ENCODE measurements around the gene SHCBP1L.

Gene SHCBP1L

DNA sequence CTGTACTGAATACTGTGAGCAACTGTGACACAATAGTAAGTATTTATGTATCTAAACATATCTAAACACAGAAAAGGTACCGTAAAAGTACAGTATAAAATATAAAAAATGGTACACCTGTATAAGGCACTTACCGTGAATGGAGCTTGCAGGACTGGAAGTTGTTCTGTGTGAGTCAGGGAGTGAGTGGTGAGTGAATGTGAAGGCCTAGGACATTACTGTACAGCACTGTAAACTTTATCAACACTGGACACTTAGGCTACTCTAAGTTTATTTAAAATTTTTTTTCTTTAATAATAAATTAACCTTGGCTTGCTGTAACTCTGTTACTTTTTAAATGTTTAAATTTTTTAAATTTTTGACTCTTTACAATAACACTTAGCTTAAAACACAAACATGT, 24.5 kb upstream of the SHCBP1L start:
- H3K9ac ChIP-seq (ENCODE audit: low read length): no peak overlapping the region
- H3K4me1 ChIP-seq (ENCODE audit: control insufficient read depth, insufficient read depth, low read length): no peaks in the 10 kb centered on the region
- no peak overlapping the region for H3K4me3 ChIP-seq (ENCODE audit: low read length)
- H3K27me3 ChIP-seq (ENCODE audit: control insufficient read depth, insufficient read depth, low read length): no peaks in the 10 kb centered on the region
- no peak overlapping the region for H3K27ac ChIP-seq (ENCODE audit: low read depth, low read length)
- no peaks in the 10 kb centered on the region for H3K36me3 ChIP-seq (ENCODE audit: control insufficient read depth, insufficient read depth, low read length)

DNA sequence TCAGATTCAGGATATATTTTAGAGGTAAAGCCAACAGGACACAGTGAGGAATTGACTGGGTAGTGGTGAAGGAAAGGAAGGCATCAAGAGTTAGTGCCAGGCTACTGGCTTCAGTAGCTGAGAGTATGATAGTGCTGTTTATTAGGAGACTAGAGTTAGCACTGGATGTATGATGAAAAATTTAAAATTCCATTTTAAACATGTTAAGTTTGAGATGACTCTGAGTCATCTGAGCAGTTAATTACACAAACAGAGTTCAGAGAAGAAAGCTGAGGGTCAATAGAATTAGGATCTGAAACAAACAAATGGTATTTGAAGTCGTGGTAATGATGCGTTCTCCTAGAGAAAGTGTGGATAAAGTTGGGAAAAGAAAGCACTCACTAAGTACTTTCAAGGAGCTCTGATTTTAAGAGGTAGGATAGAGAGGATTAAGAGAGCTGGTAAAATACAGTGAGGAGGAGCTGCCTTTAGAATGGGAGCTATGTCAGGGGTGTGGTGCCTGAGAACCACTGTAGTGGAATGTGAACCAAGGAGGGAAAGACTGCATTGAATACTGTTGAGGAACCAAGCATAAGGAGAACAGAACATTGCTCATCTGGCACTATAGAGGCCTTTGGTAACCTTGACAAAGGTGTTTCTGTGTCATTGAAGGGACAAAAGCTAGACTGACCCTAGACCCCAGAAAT, 21.7 kb upstream of the SHCBP1L start:
- Histone ChIP-seq H3K4me1 (ENCODE audit: control insufficient read depth, insufficient read depth, low read length) (no peaks in the 10 kb centered on the region), H3K27ac (ENCODE audit: low read depth, low read length) (no peak overlapping the region), H3K9ac (ENCODE audit: low read length) (no peak overlapping the region), H3K4me3 (ENCODE audit: low read length) (no peak overlapping the region), H3K27me3 (ENCODE audit: control insufficient read depth, insufficient read depth, low read length) (no peaks in the 10 kb centered on the region), H3K36me3 (ENCODE audit: control insufficient read depth, insufficient read depth, low read length) (no peaks in the 10 kb centered on the region)

DNA sequence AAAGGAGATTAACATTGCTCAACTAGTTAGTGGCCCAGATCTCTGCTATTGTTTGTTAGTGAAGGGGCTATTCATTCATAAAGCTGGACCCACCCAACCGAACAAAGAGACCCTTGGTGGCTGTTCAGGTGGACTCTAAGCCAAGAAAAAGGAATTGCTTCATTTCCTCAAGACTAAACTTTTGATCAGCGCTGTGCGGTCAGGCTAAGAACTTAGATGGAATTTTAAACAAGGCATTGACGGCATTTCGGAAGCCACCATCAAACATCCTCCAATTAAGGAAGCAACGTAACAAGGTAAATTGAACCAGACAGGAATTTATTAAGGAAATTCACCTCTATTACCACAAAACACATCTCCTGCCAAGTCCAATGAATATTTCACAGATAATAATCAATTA, 19.9 kb upstream of the SHCBP1L start:
- H3K27ac ChIP-seq (ENCODE audit: low read depth, low read length): no peak overlapping the region
- H3K9ac ChIP-seq (ENCODE audit: low read length): no peak overlapping the region
- H3K36me3 ChIP-seq (ENCODE audit: control insufficient read depth, insufficient read depth, low read length): no peaks in the 10 kb centered on the region
- H3K4me1 ChIP-seq (ENCODE audit: control insufficient read depth, insufficient read depth, low read length): no peaks in the 10 kb centered on the region
- no peak overlapping the region for H3K4me3 ChIP-seq (ENCODE audit: low read length)
- no peaks in the 10 kb centered on the region for H3K27me3 ChIP-seq (ENCODE audit: control insufficient read depth, insufficient read depth, low read length)

DNA sequence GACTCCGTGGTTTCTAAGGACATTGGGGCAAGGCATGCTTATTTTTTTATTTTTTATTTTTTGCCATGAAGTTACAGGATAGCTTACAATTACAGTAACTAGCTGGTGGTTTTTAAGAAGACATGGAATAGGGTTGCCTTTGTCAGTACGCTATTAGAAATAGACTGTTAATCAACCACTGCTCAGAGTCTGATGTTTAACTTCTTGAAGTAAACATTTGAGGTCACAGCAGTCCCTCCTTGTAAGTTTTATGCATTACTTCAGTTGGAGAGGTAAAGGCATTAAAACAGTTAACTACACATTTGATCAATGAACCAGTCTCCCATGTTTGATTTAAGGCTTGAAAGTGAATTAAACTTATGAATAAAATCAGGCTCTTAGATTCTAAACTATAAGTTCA, 19.3 kb upstream of the SHCBP1L start:
- Histone ChIP-seq H3K36me3 (ENCODE audit: control insufficient read depth, insufficient read depth, low read length) (no peaks in the 10 kb centered on the region), H3K27ac (ENCODE audit: low read depth, low read length) (no peak overlapping the region), H3K27me3 (ENCODE audit: control insufficient read depth, insufficient read depth, low read length) (no peaks in the 10 kb centered on the region), H3K4me1 (ENCODE audit: control insufficient read depth, insufficient read depth, low read length) (no peaks in the 10 kb centered on the region), H3K9ac (ENCODE audit: low read length) (no peak overlapping the region), H3K4me3 (ENCODE audit: low read length) (no peak overlapping the region)

DNA sequence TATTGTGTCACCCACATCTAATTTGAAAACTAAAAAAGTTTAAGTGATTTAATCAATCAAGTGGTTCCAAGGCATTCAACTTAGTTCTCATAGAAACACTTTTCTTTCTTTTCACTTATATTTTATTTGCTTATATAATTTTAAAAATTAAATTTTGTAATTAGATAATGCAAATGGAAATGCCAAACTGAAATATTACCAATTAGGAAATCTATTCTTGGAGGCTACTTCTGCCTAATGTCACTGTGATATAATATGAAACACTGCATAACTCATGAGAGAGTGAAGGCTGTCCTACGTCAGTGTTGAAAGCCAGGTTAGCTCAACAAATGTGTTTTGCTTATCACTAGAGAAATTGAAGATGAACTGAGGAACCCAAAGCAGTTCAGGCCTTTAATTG, 18.3 kb upstream of the SHCBP1L start:
- H3K4me1 ChIP-seq (ENCODE audit: control insufficient read depth, insufficient read depth, low read length): no peaks in the 10 kb centered on the region
- no peak overlapping the region for H3K9ac ChIP-seq (ENCODE audit: low read length)
- H3K27me3 ChIP-seq (ENCODE audit: control insufficient read depth, insufficient read depth, low read length): no peaks in the 10 kb centered on the region
- H3K4me3 ChIP-seq (ENCODE audit: low read length): no peak overlapping the region
- no peaks in the 10 kb centered on the region for H3K36me3 ChIP-seq (ENCODE audit: control insufficient read depth, insufficient read depth, low read length)
- no peak overlapping the region for H3K27ac ChIP-seq (ENCODE audit: low read depth, low read length)

DNA sequence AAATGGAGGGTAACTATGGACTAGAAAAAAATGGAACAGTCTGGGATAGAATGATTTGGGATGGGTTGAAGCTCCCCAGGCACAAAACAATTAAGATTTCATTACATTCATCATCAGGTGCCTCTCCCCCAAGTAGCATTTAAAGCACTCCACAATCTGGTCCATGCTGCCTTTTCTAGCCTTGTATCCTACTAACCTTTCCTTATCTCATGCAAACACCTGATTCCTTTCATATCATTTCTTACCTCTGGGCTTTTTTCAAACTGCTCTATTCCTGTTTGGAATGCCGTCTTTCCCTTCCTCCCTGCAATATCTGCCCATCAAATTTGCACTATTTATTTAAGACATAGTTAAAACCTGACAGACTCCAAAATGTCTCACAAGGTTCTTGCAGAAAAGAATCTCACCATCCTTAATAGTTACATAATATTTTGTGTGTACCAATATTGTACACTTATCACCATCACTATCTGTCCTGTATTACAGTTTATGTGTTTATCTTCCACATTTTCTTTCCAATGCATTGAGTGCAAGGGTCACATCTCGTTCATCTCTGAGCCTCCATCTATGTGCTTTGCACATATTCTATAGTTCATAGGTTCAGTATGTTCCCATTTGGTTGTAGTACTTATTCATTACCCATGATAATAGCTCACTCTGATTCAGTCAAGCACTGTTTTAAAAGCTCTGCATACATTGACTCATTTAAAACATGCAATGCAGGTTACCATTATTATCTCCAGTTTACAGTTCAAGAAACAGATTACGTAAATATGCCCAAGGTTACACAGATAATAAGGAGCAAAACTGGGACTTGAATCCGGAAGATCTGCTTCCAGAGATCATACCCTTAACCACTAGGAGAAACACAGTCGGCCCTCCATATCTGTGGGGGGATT, 16.1 kb upstream of the SHCBP1L start:
- H3K27ac ChIP-seq (ENCODE audit: low read depth, low read length): no peak overlapping the region
- H3K27me3 ChIP-seq (ENCODE audit: control insufficient read depth, insufficient read depth, low read length): no peaks in the 10 kb centered on the region
- no peak overlapping the region for H3K9ac ChIP-seq (ENCODE audit: low read length)
- no peaks in the 10 kb centered on the region for H3K4me1 ChIP-seq (ENCODE audit: control insufficient read depth, insufficient read depth, low read length)
- H3K36me3 ChIP-seq (ENCODE audit: control insufficient read depth, insufficient read depth, low read length): no peaks in the 10 kb centered on the region
- H3K4me3 ChIP-seq (ENCODE audit: low read length): no peak overlapping the region

DNA sequence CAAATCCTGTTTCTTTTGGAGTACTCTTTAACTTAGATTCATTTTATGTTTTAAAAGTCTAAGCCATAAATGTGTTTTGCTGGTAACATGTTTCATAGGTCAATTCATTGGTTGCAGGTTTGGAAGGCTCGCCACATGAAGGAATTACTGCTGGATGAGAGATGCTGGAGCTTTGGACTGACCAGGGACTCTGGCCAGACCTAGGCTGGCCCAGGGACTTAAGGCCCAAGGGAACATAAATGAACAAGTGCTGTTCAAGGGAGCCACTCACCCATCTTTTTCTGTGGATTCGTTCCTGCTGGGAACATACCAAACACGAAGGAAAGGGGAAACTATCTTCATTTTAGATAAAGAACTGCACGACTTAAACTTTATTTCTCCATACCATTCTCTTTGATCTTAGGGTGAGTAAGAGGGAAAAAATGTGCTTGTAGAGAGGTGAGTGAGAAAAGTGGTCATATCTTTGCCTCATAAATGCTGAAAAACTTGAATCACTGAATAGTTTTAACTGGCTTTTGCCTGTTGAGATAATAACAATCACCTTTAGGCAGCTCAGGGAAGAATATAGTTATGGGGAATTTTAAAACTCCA, 15.3 kb upstream of the SHCBP1L start:
- Histone ChIP-seq H3K27me3 (ENCODE audit: control insufficient read depth, insufficient read depth, low read length) (no peaks in the 10 kb centered on the region), H3K9ac (ENCODE audit: low read length) (no peak overlapping the region), H3K4me3 (ENCODE audit: low read length) (no peak overlapping the region), H3K4me1 (ENCODE audit: control insufficient read depth, insufficient read depth, low read length) (no peaks in the 10 kb centered on the region), H3K27ac (ENCODE audit: low read depth, low read length) (no peak overlapping the region), H3K36me3 (ENCODE audit: control insufficient read depth, insufficient read depth, low read length) (no peaks in the 10 kb centered on the region)

DNA sequence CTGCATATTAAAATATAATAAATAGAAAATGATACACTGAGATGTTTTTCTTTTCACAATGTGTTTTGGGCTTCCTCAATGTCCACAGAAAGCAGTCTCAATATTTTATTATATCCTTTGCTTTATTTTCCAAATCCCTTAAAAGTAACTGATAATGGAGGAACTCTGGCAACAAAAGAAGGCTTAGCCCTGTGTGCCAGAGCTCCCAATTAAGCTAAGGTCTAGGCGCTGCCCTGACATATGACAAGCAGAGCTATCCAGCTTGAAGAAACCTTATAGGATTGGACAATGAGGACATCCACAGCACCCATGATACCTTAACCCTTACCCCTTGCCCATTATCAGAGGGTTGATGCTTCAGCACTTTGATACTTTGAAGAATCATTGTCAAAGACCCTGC, 12.9 kb upstream of the SHCBP1L start:
- Histone ChIP-seq H3K4me1 (ENCODE audit: control insufficient read depth, insufficient read depth, low read length) (peaks cover 5% of the 10 kb centered on the region), H3K27me3 (ENCODE audit: control insufficient read depth, insufficient read depth, low read length) (no peaks in the 10 kb centered on the region), H3K4me3 (ENCODE audit: low read length) (no peak overlapping the region), H3K27ac (ENCODE audit: low read depth, low read length) (no peak overlapping the region), H3K36me3 (ENCODE audit: control insufficient read depth, insufficient read depth, low read length) (no peaks in the 10 kb centered on the region), H3K9ac (ENCODE audit: low read length) (no peak overlapping the region)

DNA sequence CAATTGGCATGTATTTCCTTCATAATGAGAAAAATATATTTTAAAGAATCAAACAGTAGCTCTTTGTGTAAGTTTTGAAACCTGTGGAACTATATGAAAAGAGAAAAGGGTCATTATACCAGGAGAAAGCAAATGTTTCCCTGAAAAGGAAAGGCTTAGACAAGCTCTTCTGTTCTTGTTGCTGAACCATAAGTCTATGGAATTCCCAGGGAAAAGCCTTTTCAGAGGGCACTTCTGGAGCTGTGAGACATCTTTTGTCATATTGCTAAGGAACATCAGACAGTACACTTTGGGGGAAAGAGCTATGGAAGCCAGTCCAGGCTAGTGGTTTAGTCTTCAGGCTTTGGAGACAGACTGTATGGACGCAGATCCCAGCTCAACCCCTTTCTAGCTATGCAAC, 12.1 kb upstream of the SHCBP1L start:
- no peak overlapping the region for H3K4me3 ChIP-seq (ENCODE audit: low read length)
- H3K4me1 ChIP-seq (ENCODE audit: control insufficient read depth, insufficient read depth, low read length): peaks cover 5% of the 10 kb centered on the region
- no peak overlapping the region for H3K27ac ChIP-seq (ENCODE audit: low read depth, low read length)
- H3K27me3 ChIP-seq (ENCODE audit: control insufficient read depth, insufficient read depth, low read length): no peaks in the 10 kb centered on the region
- no peak overlapping the region for H3K9ac ChIP-seq (ENCODE audit: low read length)
- H3K36me3 ChIP-seq (ENCODE audit: control insufficient read depth, insufficient read depth, low read length): no peaks in the 10 kb centered on the region

DNA sequence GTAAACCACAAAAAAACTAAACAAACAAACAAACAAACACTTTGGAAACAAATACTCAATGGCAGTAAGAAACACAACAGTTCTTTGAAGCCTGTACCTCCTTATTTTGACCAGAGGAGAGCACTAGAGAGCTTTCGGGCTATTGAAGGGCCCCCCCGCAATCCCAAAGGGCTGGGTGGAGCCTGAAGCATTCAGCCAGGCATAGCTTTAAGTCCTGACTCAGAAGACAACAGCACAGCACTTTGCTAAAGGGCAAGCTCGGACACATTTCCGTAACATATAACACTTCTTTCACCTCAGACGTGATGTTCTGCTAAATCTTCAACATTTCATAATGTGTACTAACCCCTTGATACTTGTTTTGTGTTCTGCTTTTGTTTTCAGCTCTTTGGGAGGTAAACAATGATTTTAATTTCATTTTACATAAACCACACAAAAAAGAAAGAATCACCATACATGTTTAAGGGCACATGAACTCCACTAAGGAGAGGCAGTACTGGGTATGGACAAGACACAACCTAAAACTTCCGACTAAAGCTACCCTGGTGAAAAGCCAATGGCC, 9.7 kb upstream of the SHCBP1L start:
- peak overlapping the region; percentile 76 for H3K27ac ChIP-seq (ENCODE audit: low read depth, low read length)

DNA sequence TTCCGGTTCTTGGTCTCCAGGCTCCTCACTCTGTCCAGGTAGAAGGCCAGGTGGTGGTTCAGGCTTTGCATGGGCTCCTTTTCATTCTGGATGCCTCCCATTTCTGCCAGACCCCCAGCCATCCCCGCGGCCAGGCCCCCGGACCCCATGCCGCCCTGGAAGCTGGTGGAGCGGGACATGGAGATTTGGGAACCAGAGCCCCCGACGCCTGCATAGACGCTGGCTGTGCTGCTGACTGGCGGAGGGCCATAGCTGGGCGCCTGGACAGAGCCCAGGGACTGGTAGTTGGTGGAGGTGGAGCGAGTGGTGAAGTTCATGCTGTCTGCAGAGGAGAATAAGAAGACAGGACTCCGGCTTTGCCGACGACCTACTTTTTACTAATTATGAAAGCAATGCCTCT, 7.1 kb upstream of the SHCBP1L start:
- Histone ChIP-seq H3K36me3 (ENCODE audit: control insufficient read depth, insufficient read depth, low read length) (no peaks in the 10 kb centered on the region), H3K9ac (ENCODE audit: low read length) (no peak overlapping the region), H3K27me3 (ENCODE audit: control insufficient read depth, insufficient read depth, low read length) (no peaks in the 10 kb centered on the region), H3K4me3 (ENCODE audit: low read length) (no peak overlapping the region), H3K4me1 (ENCODE audit: control insufficient read depth, insufficient read depth, low read length) (peaks cover 5% of the 10 kb centered on the region), H3K27ac (ENCODE audit: low read depth, low read length) (no peak overlapping the region)

More for the DNA sequence above, 9.7 kb upstream of the SHCBP1L start:
- Histone ChIP-seq H3K27me3 (ENCODE audit: control insufficient read depth, insufficient read depth, low read length) (no peaks in the 10 kb centered on the region), H3K4me1 (ENCODE audit: control insufficient read depth, insufficient read depth, low read length) (peaks cover 5% of the 10 kb centered on the region), H3K36me3 (ENCODE audit: control insufficient read depth, insufficient read depth, low read length) (no peaks in the 10 kb centered on the region), H3K9ac (ENCODE audit: low read length) (no peak overlapping the region), H3K4me3 (ENCODE audit: low read length) (peak overlapping the region; percentile 49)

DNA sequence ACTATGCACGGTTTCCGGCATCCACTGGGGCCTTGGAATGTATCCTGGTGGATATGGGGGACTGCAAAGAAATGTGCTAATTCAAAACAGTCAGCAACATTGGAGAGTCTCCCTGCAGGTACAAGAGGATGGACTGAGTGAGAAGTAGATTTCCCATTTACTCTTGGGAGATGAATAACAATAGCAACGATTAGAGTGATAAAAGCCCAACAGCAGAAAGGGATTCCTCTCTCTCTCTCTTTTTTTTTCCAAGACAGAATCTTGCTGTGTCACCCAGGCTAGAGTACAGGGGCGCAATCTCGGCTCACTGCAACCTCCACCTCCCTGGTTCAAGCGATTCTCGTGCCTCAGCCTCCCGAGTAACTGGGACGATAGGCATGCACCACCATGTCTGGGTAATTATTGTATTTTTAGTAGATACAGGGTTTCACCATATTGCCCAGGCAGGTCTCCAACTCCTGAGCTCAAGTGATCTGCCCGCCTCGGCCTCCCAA, 5.0 kb upstream of the SHCBP1L start:
- Histone ChIP-seq H3K27ac (ENCODE audit: low read depth, low read length) (no peak overlapping the region), H3K9ac (ENCODE audit: low read length) (no peak overlapping the region), H3K4me3 (ENCODE audit: low read length) (no peak overlapping the region), H3K4me1 (ENCODE audit: control insufficient read depth, insufficient read depth, low read length) (peaks cover 4% of the 10 kb centered on the region), H3K27me3 (ENCODE audit: control insufficient read depth, insufficient read depth, low read length) (no peaks in the 10 kb centered on the region), H3K36me3 (ENCODE audit: control insufficient read depth, insufficient read depth, low read length) (no peaks in the 10 kb centered on the region)

Measured in rectal smooth muscle tissue (tissue), 1 donor.